ENCODE data around the gene RAB5A.
"Not testable (repeated sequence)": the region's sequence is repeated elsewhere in the genome, so short reads cannot be mapped to it uniquely, and the experiment has no call there.

The RAB5A gene

GRCh38 chr3:19948226-19948591 is 1.3 kb downstream of the RAB5A start:
- DNase-seq (ENCODE audit: low spot score), result no peak

- DNase-seq (ENCODE audit: low spot score), result no peak
These were observed 3.4 kb downstream of the RAB5A start for GRCh38 chr3:19950316-19950715.

- no peak for DNase-seq (ENCODE audit: low spot score)
These were observed 7.8 kb downstream of the RAB5A start for GRCh38 chr3:19954676-19955075.

GRCh38 chr3:19957354-19957753 is 10.5 kb downstream of the RAB5A start:
- DNase-seq (ENCODE audit: low spot score), result not testable (repeated sequence)

GRCh38 chr3:19959505-19959904 is 12.6 kb downstream of the RAB5A start:
- no peak for DNase-seq (ENCODE audit: low spot score)

DNA sequence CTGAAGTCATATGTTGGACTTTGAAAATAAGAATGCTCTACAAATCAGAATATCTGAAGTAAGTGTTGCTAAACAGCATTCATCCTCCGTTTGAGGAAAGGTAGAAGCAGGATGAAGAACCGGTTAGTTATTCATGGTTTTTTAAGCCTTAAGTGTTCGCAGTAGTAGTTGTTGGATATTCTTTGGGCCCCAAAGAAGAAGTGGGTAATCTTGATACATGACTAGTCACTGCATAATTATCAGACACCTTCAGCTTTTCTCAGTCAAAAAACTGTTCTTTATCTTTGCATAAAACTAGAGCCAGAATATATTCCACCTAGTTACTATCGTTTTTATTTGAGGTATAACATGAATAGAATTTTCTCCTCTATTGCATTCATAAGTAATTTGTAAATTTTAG is 13.8 kb downstream of the RAB5A start:
- DNase-seq (ENCODE audit: low spot score), result no peak

GRCh38 chr3:19961960-19962359 is 15.1 kb downstream of the RAB5A start:
- no peak for DNase-seq (ENCODE audit: low spot score)

GRCh38 chr3:19967208-19967607 is 20.3 kb downstream of the RAB5A start:
- DNase-seq (ENCODE audit: low spot score), result no peak

DNA sequence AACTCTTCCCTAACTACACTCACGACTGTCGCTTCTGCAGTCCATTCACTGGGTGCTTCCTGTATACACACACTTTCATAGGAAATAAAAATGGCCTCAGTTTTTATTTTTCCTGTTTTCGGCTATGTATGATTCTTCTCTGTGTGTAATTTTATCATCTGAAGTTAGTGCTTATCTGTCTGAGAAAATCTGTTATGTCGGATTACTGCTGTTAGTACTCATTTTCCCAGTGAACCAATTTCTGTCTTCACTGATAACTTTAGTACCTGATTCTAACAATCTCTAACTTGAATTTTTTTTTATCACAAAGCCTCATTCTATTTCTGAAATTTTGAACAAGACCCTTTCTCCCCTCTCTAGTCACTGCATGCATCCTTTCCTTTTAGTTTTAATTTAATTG is 20.9 kb downstream of the RAB5A start:
- DNase-seq (ENCODE audit: low spot score), result no peak

GRCh38 chr3:19970327-19970726 is 23.4 kb downstream of the RAB5A start:
- DNase-seq (ENCODE audit: low spot score), result no peak

- no peak for DNase-seq (ENCODE audit: low spot score)
These were observed 25.2 kb downstream of the RAB5A start for GRCh38 chr3:19972054-19972453.

DNA sequence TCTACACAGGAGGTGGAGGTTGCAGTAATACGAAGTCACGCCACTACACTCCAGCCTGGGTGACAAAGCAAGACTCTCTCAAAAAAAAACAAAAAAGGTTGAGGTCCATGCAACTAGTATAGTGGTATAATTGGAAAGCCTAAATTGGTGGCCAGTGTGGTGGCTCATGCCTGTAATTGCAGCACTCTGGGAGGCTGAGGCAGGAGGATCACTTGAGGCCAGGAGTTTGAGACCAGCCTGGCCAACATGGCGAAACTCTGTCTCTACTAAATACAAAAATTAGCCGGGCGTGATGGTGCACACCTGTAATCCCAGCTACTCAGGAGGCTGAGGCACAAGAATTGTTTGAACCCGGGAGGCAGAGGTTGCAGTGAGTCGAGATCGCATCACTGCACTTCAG is 42.0 kb downstream of the RAB5A start:
- DNase-seq (ENCODE audit: low spot score), result not testable (repeated sequence)

DNA sequence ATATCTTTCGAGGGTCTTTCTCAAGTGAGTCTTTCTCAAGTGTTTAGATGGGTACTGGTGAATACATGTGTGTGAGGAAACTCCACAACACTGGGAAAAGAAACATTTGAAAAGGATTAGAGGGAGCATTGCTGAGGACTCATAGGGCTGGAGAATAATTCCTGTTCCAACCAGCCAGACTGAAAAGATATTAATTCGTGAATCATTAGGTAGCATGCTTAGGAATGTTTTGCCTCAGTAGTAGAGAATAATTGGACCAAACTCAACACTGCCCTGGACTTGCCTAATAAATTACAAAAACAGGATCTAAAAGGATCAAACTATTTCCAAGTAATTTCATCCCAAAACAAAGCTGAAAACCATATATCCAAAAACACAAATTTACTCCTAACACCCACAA is 47.9 kb downstream of the RAB5A start:
- no peak for DNase-seq (ENCODE audit: low spot score)

- no peak for DNase-seq (ENCODE audit: low spot score)
These were observed 50.6 kb downstream of the RAB5A start for GRCh38 chr3:19997502-19997901.

DNA sequence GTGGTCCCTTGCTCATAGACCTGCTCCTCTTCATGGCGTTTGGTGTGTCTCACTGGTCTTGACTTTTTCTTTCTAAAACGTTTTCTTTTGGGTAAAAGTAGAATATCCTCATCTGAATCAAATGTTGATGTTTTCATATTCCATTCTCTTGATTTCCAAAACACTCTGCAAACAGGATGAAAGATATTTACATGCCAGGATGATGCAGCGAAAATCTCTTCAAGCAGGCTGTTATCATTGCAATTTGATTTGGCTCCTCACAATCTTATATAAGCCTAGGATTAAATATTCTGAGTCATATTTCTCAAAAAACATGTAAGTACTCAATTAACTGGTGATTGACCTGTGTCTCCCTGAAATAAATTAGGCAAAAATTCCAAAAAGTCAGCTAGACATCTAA is 55.0 kb downstream of the RAB5A start:
- DNase-seq (ENCODE audit: low spot score), result no peak

GRCh38 chr3:20007960-20008359 is 61.1 kb downstream of the RAB5A start:
- DNase-seq (ENCODE audit: low spot score), result no peak

DNA sequence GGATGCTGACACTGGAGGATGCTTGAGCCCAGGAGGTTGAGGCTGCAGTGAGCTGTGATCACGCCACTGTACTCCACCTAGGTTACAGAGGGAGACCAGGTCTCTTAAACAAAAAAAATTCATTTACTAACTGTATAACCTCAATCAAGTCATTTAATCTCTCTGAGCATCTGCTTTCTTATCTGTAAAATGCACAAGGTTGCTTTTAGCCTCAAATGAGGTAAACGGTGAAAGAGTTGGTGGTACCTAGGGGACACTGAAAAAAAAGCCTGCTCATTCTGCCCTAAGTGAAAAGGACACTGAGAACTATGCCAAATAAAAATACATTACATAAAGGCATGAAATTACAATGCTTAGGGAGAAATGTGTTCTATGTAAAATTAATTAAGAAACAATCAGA is 61.7 kb downstream of the RAB5A start:
- DNase-seq (ENCODE audit: low spot score), result no peak

GRCh38 chr3:20012164-20012563 is 65.3 kb downstream of the RAB5A start, which contains the start of gene PP2D1:
PP2D1 (minus strand) TSS chr3:20012264; CDS start chr3:20012072, 192 bp downstream.
- no peak for DNase-seq (ENCODE audit: low spot score)

DNA sequence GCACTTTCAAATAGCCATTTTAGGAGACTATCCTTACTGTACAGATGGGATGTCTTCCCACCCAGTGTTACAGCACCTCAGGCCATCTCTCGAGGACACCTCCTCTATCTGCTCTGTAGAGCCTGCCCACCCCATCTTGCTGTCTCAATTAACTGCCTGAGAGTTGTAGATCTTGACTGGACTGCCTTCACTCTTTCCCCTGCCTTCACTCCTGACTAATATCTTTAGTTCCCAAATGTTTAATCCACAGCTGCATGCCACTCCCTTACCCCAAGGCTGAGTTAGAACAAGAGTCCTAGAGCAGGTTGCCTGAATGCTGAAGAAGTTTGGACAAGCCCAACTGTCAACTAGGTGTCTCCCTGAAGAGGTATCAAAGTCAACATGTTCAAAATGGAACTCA is 66.5 kb downstream of the RAB5A start:
- no peak for DNase-seq (ENCODE audit: low spot score)

- no peak for DNase-seq (ENCODE audit: low spot score)
These were observed 68.6 kb downstream of the RAB5A start for GRCh38 chr3:20015525-20015924.

DNA sequence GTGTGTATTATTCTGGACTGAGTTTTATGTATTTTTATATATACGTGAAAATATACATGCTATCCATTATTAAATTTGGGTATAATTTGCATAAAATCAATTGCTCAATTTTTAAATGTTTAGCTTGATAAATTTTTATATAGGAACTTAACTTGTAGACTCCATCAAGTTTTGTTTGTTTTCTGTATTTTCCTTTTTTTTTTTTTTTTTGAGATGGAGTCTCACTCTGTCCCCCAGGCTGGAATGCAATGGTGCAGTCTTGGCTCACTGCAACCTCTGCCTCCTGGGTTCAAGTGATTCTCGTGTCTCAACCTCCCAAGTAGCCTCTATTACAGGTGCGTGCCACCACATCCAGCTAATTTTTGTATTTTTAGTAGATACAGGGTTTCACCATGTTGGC is 69.2 kb downstream of the RAB5A start:
- not testable (repeated sequence) for DNase-seq (ENCODE audit: low spot score)

- no peak for DNase-seq (ENCODE audit: low spot score)
These were observed 76.2 kb downstream of the RAB5A start for GRCh38 chr3:20022954-20023622.

GRCh38 chr3:20023623-20024405 is 76.9 kb downstream of the RAB5A start:
- DNase-seq (ENCODE audit: low spot score), result no peak

- DNase-seq (ENCODE audit: low spot score), result no peak
These were observed 80.2 kb downstream of the RAB5A start for GRCh38 chr3:20027136-20027535.
